AG04449 (cell line): ENCODE data around the gene AFG1L.
"Not testable (repeated sequence)": the region's sequence is repeated elsewhere in the genome, so short reads cannot be mapped to it uniquely, and the experiment has no call there.

ENCODE experiments used
- CTCF ChIA-PET: fragments of 350-600 bp; formaldehyde crosslinking; extraction: SDS; loops from one replicate; lab custom pipeline; 2021; ENCODE audit warnings: antibody characterized with exemption; lab: Yijun Ruan, JAX
- POLR2A ChIA-PET: fragments of 400-600, 350-600 bp; formaldehyde crosslinking; extraction: SDS; loops from one replicate; lab custom pipeline; 2020; ENCODE audit warnings: antibody characterized with exemption, inconsistent platforms; lab: Yijun Ruan, JAX
- DNase-seq: peaks from one replicate; pipeline ENCODE4 v3.0.0-alpha.2; 2010; ENCODE audit warnings: low read depth, low spot score
- H3K4me3 ChIP-seq: 2 replicates; pipeline ENCODE4 v1.5.1; 2011; ENCODE audit warnings: low read depth, mild to moderate bottlenecking, control low read depth, low read length
- CTCF ChIP-seq: IDR thresholded peaks from one replicate; pipeline ENCODE4 v1.5.1; 2011; ENCODE audit warnings: mild to moderate bottlenecking, moderate library complexity, low read length, control low read depth, inconsistent platforms; ENCODE audit not compliant: insufficient read depth; ENCODE audit errors: missing control alignments

The AFG1L gene

GRCh38 chr6:108446629-108447150 is 151.8 kb downstream of the AFG1L start:
- no peak for TF ChIP-seq CTCF
- no peak for DNase-seq
- ChIA-PET POLR2A (no interaction called here), CTCF (interaction anchor here (0.6 kb wide), 1 partner anchor 390 kb away, joined by 3 read pairs; no protein-coding TSS in a partner anchor)
- no peak overlapping the region for H3K4me3 ChIP-seq

GRCh38 chr6:108448481-108448880 is 153.6 kb downstream of the AFG1L start:
- ChIA-PET CTCF (no interaction called here), POLR2A (no interaction called here)
- no peak for TF ChIP-seq CTCF
- no peak overlapping the region for H3K4me3 ChIP-seq
- DNase-seq: no peak

- DNase-seq, CTCF ChIA-PET, POLR2A ChIA-PET, H3K4me3 ChIP-seq: not testable (repeated sequence)
Measured at GRCh38 chr6:108449717-108450116, 154.9 kb downstream of the AFG1L start.

- ChIA-PET CTCF (no interaction called here), POLR2A (no interaction called here)
- no peak for DNase-seq
- TF ChIP-seq CTCF: no peak
- H3K4me3 ChIP-seq: no peak overlapping the region
Measured at GRCh38 chr6:108451816-108452215, 157.0 kb downstream of the AFG1L start.

- CTCF ChIA-PET: interaction anchor here (1.0 to 1.1 kb wide), 2 partner anchors 10 to 53 kb away, joined by 3 read pairs; no protein-coding TSS in a partner anchor
- H3K4me3 ChIP-seq: no peak overlapping the region
- POLR2A ChIA-PET: no interaction called here
- no peak for TF ChIP-seq CTCF
- peak; percentile 52 for DNase-seq
Measured at GRCh38 chr6:108452711-108453195, 157.9 kb downstream of the AFG1L start.

- TF ChIP-seq CTCF: no peak
- H3K4me3 ChIP-seq: no peak overlapping the region
- DNase-seq: peak; percentile 47
- POLR2A ChIA-PET: no interaction called here
- CTCF ChIA-PET: interaction anchor here (1.0 to 1.1 kb wide), 3 partner anchors 9 to 52 kb away, joined by 3 read pairs; no protein-coding TSS in a partner anchor
Measured at GRCh38 chr6:108453601-108454185, 158.8 kb downstream of the AFG1L start.
